ENCODE measurements around the gene MUL1.

Gene MUL1

DNA sequence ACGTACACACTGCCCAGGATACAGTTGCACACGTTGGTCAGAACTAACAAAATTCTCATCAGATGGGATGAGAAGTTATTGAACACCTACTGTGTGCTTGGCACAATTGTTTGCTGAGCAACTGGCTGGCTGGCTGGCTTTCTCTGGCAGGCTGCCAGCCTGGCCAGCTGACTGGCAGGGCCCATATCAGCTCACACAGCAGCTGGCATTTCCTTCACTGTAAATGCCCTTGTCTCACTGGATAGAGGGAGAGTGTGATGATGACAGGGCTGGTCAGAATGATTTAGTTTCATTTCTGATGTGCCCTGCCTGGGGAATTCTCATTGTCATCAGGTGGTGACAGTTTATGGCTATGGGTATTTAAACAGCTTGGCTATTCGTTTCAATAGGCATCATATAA lies 37.8 kb downstream of the MUL1 start:
- DNase-seq (ENCODE audit: low read depth), result no peak

DNA sequence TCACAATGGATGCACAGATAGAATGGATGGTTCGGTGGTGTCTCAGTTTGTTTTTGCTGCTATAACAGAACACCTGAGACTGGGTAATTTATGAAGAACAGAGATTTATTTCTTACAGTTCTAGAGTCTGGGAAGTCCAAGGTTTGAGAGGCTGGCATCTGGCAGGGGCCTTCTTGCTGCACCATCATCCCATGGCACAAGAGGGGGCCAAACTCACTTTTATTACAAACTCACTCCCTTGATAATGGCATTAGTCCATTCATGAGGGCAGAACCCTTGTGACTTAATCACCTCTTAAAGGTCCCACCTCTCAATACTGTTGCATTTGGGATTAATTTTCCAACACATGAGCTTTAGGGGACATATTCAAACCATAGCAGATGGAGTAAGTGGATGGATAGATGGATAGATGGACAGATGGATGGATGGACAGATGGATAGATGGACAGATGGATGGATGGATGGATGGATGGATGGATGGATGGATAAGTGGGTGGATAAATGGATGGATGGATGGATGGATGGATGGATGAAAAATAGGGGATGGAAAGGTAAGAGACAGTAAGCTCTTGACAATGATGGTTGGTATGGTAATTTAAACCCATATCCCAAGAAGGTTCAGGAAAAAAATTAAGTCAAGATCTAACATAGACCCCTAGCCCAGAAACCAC lies 38.4 kb downstream of the MUL1 start:
- DNase-seq (ENCODE audit: low read depth), result no peak

DNA sequence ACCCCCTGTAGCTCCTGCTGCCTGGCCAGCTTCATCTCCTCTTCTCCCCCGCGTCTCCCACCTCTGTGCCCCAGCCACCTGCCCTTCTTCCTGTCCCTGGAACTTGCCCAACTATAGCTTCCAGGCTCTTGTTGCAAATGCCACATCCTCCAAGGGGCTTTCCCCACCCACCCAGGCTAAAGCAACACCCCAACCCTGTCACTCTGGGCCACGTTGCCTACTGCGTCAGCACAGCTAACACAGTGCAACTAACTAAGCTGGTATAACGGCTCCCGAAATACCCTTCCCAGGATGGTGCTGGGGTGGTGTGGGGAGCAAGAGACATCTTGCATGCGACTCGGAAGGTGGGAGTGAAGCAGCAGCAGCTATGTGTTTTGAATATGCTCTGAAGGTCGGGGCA lies 41.7 kb downstream of the MUL1 start:
- no peak for DNase-seq (ENCODE audit: low read depth)

DNA sequence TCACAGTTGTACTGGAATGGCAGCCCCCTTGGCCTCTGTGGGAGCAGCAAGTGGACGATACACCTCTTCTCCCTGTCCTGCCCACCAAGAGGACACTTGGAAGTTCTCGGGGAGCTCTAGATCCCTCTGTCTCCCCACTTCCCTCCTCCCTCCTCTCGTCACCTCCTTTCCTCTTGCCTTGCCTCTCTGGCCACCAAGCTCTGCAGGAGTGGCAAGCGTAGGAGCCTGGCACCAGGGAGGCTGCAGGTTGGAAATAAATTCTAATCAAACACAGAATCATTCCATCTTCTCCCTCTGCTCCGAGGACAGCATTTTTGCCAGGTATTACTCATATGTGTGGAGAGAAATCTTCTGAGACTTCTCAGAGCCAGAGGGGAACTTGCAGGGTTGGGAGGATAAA lies 42.8 kb downstream of the MUL1 start:
- no peak for DNase-seq (ENCODE audit: low read depth)

DNA sequence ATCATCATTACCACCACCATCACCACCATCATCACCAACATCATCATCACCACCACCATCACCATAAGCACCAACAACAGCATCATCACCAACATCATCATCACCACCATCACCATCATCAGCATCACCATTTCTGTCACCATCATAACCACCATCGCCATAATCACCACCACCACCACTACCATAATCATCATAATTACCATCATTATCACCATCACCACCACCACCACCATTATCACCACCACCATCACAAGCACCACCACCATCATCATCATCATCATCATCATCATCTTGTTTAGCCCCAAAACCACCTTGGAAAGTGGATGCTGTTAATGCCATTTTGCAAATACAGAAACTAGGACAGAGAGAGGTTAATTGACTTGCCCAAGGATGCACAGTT lies 44.4 kb downstream of the MUL1 start:
- DNase-seq (ENCODE audit: low read depth), result no peak

DNA sequence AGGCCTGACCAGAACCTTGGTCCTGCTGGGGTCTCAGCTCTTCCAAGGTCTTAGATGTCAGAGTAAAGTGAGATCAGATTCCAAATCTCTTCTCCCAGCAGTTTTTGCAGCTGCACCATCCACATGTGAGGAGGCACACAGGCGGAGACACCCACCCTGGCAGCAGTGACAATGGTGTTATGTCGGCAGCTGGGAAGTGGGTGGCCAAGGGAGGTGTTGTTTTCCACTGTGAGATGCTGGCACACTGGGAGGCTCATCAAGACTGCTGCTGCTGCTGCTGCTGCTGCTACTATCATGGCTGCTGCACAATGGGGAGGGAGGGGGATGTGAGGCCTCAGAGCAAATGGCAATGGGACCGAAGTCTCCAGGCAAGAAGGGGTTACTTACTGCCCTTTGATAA lies 45.6 kb downstream of the MUL1 start:
- no peak for DNase-seq (ENCODE audit: low read depth)

DNA sequence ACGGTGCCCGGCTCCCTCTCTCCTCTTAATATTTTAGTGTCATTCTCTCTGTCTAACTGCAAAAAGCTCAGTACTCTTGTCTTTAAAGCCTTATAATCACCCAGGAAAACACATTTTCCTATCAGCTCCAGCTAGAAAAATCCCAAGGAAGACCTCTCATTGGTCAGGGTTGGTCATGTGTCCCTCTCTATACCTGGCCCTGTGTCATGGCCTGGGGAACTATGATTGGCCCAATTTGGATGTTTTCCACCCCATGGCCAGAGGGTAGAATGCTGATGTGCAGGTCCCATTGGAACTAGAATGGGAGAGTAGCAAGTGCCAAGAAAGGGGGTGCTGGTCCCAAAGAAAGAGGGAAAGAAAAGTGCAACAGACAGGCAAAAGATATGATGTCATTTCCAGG lies 49.2 kb downstream of the MUL1 start:
- DNase-seq (ENCODE audit: low read depth), result no peak

DNA sequence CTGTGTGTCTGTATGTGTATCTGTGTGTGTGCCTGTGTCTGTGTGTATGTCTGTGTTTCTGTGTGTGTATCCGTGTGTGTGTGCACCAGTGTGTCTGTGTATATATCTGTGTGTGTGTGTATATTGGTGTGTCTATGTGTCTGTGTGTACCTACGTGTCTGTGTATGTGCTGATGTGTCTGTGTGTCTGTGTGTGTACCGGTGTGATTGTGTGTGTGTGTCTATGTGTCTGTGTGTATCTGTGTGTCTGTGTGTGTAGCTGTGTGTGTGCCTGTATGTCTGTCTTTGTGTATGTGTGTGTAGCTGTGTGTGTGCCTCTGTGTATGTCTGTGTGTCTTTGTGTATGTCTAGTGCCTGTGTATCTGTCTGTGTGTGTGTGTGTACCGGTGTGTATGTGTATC lies 53.9 kb downstream of the MUL1 start:
- no peak for DNase-seq (ENCODE audit: low read depth)

DNA sequence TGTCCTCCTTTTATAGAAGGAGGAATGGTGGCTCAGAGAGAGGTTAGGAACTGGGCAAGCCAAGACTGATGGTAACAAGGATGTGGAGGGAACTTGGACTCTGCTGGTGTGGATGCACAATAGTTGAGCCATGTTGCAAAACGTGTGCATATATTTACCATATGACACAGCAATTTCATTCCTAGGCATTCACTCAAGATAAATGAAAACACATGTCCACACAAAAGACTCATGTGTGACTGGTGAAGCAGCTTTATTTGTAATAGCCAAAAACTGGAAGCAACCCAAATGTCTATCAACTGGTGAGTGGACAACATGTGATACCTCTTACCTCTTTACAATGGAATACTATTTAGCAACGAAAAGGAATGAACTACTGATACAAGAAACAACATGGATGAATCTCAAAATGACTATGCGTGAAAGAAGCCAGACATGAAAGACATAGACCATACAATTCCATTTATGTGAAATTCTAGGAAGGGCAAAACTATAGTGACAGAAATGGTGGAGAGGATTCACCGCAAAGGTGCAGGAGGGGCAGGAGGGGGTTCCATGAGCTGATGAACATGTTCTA lies 58.1 kb downstream of the MUL1 start:
- DNase-seq (ENCODE audit: low read depth), result no peak
